Left forelimb (tissue), 1 donor: ENCODE results near the gene MET.
"Not testable (repeated sequence)": the region's sequence is repeated elsewhere in the genome, so short reads cannot be mapped to it uniquely, and the experiment has no call there.

Experiments used
- DNase-seq: peaks from one replicate; pipeline ENCODE4 v3.0.0-alpha.2; 2018; ENCODE audit warnings: low spot score

MET gene

DNA sequence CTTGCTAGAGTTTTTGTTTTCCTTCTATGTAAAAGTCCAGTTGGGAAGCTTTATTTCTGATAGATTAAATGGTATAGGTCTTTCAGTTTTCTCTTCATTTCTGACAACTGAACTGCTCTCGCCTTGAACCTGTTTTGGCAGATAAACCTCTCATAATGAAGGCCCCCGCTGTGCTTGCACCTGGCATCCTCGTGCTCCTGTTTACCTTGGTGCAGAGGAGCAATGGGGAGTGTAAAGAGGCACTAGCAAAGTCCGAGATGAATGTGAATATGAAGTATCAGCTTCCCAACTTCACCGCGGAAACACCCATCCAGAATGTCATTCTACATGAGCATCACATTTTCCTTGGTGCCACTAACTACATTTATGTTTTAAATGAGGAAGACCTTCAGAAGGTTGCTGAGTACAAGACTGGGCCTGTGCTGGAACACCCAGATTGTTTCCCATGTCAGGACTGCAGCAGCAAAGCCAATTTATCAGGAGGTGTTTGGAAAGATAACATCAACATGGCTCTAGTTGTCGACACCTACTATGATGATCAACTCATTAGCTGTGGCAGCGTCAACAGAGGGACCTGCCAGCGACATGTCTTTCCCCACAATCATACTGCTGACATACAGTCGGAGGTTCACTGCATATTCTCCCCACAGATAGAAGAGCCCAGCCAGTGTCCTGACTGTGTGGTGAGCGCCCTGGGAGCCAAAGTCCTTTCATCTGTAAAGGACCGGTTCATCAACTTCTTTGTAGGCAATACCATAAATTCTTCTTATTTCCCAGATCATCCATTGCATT is 27.1 kb downstream of the MET start:
- DNase-seq: no peak

DNA sequence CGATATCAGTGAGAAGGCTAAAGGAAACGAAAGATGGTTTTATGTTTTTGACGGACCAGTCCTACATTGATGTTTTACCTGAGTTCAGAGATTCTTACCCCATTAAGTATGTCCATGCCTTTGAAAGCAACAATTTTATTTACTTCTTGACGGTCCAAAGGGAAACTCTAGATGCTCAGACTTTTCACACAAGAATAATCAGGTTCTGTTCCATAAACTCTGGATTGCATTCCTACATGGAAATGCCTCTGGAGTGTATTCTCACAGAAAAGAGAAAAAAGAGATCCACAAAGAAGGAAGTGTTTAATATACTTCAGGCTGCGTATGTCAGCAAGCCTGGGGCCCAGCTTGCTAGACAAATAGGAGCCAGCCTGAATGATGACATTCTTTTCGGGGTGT is 27.7 kb downstream of the MET start:
- no peak for DNase-seq

DNA sequence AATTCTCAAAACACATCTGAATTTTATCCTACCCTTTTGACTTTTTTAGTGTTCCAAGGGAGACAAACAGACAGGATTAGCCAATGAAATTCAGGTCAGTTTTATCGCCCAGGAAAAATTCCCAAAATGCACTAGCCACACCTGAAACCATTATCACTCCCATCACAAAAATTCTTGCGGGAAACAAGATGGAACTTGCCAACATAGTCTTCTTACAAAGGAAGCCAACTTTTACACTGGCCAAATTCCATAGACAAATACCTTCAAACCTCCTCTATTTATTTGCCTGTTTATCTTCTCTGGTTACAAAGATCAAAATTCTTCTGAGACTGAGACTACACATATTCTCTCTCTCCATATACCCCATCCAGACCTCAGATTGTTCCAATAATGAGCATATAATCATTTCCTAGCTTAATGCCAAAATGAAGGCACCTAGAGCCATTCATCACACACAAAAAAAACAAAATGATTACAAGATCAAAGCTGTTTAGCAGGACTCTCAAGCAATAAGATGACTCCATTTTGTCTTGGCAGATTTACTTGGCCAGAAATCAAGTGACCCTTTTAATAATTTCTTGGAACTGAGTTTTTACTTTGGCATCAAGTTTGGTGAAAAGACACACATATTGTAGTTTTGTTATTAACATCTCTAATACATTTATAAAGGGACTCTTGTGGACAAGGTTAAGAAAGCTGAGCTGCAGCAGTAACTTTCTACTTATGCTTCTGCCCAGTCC is 30.2 kb downstream of the MET start:
- DNase-seq: no peak

DNA sequence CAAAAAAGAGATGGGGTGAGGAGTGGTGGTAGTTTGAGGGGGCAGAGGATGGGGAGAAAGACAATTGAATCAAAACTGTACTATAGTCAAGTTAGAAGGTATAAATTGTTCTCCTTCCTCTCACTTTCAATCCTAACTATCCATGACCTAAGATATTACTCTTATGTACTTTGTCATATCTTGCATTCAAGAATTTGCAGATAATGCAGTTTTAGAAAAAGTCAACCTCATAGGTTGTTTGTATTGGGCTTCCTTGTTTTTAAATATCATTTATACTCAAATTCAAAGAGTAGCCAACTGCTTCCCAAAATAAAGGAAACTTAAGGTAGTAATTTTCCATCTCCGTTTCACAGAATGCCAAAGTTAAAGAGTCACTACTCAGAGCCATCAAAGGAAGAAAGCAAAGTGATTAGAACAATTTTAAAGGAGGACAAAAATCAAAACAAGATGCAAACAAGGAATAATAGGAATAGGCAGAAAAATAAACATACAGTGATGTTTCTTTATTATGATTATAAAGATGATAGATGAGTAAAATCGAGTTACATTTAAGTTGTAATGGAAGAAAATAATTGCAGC is 32.7 kb downstream of the MET start:
- no peak for DNase-seq

DNA sequence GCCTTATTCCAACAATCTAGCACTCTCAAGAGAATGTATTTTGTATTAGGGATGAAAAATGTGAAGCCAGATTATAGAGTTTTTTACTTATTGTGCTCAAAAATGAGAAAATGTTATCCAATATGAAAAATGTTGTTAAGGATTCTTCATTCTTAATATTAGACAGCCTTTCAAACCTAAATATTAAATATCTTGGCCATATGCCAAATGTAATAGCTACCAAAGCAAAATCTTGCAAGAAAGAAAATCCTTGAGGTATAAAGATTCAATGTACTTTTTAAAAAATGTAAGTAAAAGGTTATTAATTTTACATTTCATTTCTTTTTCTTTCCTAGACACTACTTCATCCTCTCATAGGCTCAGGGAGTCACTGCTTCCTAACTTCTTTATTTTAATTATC is 33.4 kb downstream of the MET start:
- no peak for DNase-seq

DNA sequence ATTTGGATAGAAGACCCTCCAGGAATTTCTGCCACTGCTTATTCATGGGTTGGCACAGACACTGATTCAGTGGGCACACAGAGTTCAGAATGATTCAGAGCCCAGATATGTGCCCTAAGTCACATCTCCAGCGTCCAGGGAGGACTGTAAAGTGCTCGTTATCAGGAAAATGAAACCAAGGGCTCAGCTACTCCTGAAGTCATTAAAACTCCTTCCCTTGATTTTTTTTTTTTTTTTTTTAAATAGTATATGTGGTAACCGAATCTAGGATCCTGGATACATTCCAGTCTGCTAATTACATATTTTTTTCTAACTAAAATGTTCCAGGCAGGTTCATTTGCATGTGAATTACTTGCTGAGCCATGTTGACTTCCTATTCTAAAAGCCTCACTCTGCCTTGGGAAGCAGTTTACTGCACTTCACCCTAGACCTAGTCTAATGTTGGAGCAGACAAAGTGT is 34.7 kb downstream of the MET start:
- no peak for DNase-seq

DNA sequence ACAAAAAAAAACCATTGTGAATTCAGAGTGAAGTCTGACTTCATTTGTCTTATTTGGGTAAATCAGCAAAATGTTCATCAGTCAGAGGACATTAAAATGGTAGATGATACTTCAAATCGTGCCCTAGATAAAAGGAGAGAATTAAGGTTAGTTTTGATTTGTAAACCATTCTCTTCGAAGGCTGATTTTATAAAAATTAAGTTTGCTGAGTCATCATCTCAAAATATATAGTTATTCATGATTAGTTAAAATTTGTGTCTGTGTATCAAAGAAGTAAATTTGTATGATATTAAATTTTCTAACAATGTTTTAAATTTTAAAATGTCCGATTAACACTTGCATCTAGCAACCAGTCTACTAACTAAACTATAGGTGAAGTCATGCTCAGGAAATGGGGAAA is 35.3 kb downstream of the MET start:
- no peak for DNase-seq

DNA sequence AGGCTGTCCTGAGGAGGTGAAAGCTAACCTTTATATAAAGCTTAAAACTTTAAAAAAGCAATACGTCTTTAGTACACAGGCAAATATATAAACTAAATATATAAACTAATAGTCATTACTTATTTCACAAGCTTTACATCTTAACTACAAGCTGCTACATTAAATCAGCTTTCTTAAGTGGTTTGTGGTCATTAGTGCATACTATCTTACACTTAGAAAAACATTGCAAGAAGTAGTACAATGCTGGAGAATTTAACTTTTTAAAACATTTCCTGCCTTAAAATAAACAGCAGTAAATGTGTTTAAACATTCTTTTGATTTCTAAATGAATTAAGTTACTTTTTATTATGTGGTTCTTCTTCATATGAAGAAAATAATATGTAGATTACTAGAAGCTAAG is 36.3 kb downstream of the MET start:
- no peak for DNase-seq

DNA sequence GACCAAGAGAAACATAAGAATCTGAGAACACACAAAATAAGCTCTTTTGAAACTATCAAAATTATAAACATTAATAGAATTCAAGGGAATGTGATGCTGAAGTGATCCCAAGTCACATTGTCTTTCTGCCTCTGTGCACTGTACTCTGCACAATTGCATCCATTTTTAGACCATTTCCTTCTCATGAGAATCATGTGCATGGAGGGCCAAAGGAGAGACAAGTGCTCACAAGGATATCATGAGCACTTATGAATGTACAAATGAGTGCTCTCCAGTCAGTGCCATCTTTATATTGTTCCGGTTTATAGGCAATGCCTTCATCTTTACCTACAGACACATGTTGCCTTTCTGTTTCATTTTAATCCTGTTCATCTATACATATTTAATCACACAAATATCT is 36.9 kb downstream of the MET start:
- no peak for DNase-seq

DNA sequence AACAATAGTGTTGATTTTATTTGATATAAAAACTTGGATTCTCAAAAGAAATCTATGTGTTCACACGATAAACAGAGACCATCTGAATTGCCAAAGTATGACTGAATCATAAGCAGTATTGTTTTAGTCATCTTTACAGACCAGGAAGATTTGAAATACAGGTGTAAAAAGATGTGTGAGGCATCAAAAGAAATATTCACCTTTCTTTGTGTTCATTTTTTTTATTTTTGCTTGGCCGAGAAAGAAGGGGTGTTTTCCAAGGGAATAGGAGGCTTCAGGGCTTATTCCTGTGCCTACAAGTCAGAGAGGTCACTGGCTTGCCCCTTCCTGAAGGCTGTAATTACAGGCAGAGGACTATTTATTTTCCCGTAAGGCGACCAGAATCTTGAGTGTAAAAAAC is 37.3 kb downstream of the MET start:
- no peak for DNase-seq

DNA sequence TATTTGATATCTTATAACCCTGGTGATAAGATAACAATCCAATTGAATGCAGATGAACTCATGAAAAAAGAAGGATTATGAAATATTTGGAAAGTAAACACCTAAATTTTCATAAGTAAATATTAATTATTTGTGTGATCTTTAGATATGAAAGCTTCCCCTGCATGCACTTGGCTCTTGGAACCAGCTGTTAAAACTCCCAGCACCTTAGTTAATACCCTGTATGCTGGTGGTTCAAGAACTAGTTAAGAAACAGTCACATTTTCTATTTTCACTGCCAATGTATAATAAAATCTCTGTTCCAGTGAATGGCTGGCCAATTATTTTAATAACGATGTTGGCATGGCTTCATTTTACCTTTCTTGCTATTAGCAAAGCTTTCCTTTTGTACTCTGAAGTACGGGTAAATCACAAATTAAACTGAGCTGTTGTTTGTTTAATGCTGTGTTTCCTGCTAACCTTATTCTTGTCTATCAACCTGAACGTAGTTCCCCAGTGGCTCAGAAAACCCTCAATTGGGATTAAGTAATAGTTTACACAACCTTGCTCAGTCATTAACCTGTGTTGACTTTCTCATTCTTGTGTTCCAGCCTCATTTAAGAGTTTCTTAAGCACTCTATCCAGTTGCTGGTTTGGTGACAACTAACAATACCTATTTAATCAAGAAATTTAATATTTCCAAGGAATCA is 38.9 kb downstream of the MET start:
- no peak for DNase-seq

DNA sequence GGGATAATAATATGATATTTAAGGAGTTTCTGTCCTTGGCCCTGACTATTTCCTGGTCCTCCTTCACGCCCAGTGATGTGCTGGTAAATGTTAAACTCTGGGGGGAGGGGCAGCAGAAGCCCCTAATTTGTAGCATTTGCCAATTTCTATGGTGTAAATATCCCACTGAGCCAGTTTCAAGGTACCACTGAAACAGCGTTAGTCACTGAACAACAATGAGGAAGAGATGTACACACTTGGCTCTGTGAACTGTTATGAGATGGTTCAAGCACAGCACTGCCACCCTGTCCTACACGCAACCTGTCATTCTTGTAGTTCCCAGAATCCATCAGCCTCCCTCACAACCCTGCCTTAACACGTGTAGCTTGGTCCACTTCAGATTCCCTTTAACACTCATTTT is 39.8 kb downstream of the MET start:
- no peak for DNase-seq

DNA sequence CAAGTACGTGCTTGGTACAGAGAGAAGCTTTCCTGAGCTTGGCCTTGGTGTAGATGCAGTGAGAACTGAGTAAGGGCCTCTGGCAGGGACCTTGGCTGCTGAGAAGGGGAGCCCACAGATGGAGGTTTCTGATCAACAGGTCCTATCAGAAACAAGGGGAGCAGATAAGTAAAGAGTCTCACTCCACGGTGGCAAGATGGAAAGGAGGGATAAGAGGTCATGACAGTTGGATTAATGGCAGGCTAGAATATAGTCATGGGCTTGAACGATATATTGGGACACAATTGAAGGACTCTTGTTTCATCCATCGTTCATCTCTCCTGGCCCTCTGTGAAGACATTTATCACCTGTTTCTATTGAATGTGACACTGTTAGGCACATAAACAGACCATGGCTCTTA is 41.5 kb downstream of the MET start:
- no peak for DNase-seq

DNA sequence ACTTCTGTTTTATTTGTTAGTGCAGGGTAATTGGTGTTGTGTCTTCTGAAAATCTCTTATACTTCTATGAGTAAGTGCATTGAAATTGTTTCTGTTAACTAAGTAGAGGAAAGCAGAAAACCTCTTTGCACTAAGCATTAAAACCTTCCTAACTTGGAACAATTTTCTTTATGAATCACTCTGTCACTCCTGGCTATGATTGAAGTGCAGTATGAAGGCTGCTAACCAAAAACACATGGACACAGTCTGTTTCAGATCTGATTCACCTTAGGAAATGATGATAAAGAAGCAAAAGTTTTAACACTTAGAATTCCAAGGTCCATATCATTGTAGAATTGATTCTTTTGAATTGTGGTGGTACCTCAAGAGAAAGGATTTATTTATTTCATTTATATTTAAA is 41.9 kb downstream of the MET start:
- DNase-seq: no peak

DNA sequence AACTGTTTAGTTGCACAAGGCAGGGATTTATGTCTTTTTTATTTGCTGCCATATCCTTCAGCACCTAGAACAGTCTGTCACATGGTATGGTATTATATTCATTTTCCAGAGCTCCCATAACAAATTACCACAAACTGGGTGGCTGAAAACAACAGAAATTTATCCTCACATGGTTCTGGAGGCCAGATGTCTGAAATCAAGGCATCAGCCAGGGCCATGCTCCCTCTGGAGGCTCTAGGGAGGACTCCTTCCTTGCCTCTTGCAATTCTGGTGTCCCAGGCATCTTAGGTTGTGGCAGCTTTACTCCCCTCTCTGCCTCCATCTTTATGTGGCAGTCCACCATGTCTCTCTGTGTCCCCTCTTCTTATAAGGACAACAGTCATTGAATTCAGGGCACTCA is 43.1 kb downstream of the MET start:
- no peak for DNase-seq

DNA sequence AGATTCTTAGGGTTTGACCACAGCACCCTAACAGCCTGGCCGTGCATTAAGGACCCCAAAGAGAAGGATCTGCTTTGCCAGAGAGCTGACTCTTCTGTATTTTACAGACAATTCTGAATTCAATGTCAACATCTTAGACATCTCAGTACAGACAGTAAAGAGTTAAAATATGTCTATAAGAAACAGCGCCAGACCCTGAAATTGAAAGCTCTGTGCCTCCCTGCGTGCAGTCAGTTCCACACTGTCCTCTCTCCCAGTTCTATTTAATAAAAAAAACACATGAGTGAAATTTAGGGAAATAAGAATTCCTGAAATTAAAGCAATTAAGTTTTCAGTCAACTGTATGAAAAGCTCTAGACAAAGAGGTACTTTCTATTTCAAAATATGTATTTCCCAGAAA is 45.1 kb downstream of the MET start:
- DNase-seq: no peak

DNA sequence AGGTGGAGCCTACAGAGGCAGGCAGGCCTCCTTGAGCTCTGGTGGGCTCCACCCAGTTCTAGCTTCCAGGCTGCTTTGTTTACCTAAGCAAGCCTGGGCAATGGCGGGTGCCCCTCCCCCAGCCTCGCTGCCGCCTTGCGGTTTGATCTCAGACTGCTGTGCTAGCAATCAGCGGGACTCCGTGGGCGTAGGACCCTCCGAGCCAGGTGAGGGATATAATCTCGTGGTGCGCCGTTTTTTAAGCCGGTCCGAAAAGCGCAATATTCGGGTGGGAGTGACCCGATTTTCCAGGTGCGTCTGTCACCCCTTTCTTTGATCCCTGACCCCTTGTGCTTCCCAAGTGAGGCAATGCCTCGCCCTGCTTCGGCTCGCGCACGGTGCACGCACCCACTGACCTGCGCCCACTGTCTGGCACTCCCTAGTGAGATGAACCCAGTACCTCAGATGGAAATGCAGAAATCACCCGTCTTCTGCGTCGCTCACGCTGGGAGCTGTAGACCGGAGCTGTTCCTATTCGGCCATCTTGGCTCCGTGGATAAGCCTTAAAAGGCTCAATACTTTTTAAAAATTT is 52.0 kb downstream of the MET start:
- DNase-seq: not testable (repeated sequence)

DNA sequence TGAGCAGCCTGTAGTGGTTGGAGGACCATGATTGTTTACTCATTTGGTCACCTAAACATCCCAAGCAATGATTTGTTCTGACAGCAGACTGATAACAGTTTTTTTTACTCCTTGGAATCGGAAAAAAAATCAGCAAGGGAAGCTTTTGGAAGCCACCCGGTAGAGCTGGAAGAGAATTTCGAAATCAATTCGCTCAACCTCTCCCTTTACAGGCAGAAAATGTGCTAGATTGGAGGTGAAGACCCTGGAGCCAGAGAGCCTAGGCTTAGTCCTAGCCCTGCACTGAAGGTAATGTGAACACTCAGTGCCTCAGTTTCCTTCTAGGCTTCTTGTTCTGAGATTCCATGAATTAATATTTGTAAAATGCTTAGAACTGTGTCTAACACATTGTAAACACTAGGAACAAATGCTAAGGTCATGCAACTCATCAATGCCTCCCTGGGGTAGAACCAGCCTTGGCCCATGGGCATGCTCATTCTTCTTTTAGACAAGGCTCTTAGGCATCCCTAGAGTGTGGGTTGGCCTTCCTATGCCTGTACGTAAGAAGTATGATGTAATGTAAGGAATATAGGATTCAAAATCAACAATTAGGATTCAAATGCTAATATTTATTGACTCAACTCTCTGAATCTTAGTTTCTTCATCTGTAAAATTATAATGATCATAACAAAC is 52.7 kb downstream of the MET start:
- no peak for DNase-seq

DNA sequence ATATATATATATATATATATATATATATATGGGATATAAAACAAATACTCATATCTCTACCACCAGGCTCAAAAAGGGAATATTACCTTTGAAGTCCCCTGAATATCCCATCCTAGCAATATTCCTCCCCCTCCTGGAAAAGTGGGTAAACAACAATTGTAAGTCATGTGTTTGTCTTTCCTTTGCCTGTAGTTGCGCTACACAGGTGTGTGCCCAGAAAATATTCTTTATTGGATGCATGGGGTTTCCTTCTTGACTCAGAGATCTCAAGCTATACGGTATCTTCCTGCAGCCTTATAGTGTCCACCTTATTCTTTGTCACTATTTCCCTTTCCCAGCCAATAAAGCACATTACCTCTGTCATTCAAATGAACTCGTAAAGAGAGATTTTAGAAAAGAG is 54.2 kb downstream of the MET start:
- DNase-seq: no peak

DNA sequence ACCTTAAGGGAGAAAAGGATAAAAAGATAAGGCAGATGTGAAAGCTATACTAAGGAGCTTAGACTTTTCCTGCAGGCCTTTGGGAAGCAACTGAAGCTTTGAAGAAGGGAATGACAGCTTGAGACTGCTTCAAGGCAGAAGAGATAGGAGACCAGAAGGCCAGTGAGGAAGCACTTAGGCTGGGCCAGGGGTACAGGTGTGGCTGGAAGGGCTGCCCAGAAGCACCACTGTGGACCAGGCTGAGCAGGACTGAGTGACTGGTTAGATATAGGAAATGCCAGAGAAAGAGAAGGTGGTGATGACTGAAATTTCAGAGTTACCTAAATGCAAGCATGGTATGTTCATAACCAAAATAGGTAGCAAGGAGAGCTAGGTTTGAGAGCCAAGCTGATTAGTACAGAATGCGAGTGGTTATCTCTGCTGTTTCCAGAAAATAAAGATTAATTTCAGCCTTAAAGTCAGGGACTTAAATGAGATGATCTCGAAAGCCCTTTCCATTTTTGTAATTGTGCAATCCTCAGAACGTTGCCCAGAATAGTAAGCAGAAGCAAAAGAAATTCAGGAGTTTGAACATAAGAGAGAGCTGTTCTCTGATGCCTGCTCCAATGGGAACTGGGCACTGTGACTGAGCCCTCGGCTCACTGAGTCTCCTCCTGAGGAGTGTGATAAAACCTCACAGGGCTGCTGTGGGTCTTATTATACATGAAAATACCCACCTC is 54.9 kb downstream of the MET start:
- DNase-seq: no peak

DNA sequence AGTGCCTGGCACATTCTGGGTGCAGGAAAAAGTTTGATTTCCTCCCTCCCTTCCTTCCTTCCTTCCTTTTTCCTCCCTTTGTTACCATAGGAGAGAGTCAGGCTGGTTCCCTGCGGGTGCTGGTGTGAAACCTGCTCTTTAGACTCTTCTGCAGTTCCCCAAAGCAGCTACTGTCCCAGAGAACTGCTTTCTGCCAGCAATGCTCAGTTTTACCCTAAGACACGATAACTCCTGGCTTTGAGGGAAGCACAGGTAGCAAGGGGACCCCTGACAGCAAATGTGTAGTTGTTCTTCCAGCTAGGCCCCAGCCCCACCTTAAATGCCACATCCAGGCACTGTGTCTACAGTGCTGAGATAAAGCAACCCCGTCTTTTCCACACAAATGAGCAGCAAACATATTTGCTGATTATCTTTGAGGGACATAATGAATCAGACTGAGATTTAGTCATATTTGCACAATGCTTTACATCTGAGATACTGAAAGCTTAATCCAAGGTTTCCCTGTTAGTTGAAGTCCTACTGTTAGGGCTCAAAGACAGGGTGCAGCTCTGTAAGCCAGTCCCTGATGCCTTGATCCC is 55.5 kb downstream of the MET start:
- DNase-seq: no peak
